ENCODE measurements around the gene LSMEM2.
"Not testable (repeated sequence)": the region's sequence is repeated elsewhere in the genome, so short reads cannot be mapped to it uniquely, and the experiment has no call there.

The LSMEM2 gene

GRCh38 chr3:50279255-50280016, 549 bp downstream of the LSMEM2 start:
- no peak for DNase-seq

- not testable (repeated sequence) for DNase-seq
These were observed 5.2 kb downstream of the LSMEM2 start for GRCh38 chr3:50284121-50284520.

- no peak for DNase-seq
These were observed 7.7 kb downstream of the LSMEM2 start for GRCh38 chr3:50286322-50287227.

- no peak for DNase-seq
These were observed 8.4 kb downstream of the LSMEM2 start for GRCh38 chr3:50287262-50287661.

- no peak for DNase-seq
These were observed 9.6 kb downstream of the LSMEM2 start for GRCh38 chr3:50288387-50289007.

GRCh38 chr3:50289130-50289529, 10.2 kb downstream of the LSMEM2 start:
- no peak for DNase-seq

GRCh38 chr3:50290161-50290641, 11.3 kb downstream of the LSMEM2 start:
- no peak for DNase-seq

- DNase-seq = peak; percentile 97 to 99 (median 98)
These were observed 13.5 kb downstream of the LSMEM2 start, which contains the start of gene IFRD2 for GRCh38 chr3:50292159-50293078. IFRD2 (minus strand) TSS chr3:50292429; CDS start chr3:50292274, 155 bp downstream.

GRCh38 chr3:50293079-50293801, 14.4 kb downstream of the LSMEM2 start:
- DNase-seq = no peak

- DNase-seq = no peak
These were observed 15.2 kb downstream of the LSMEM2 start for GRCh38 chr3:50294089-50294488.

GRCh38 chr3:50294492-50295403, 15.9 kb downstream of the LSMEM2 start:
- no peak for DNase-seq

- DNase-seq = no peak
These were observed 16.9 kb downstream of the LSMEM2 start for GRCh38 chr3:50295553-50296431.

- no peak for DNase-seq
These were observed 18.0 kb downstream of the LSMEM2 start for GRCh38 chr3:50296721-50297383.

- DNase-seq = no peak
These were observed 18.5 kb downstream of the LSMEM2 start for GRCh38 chr3:50297384-50297775.

GRCh38 chr3:50297896-50298725, 19.2 kb downstream of the LSMEM2 start:
- peak in 2 of 4 experiments; percentile 35 to 48 for DNase-seq

- DNase-seq = peak; percentile 99 to 100 (median 100)
These were observed 20.1 kb downstream of the LSMEM2 start, which contains the start of the genes HYAL3 and NAA80 for GRCh38 chr3:50298836-50299637. HYAL3 (minus strand) TSS chr3:50299405; CDS start chr3:50295602, 3,803 bp downstream. NAA80 (minus strand) TSS chr3:50299405; CDS start chr3:50297463, 1,942 bp downstream.
